H54 (cell line): ENCODE results near the gene PRR5L.

ENCODE experiments used
- DNase-seq: peaks from one replicate; pipeline ENCODE4 v3.0.0; 2011; ENCODE audit warnings: low spot score, mixed read lengths; ENCODE audit not compliant: insufficient read length
- FAIRE-seq: peaks from 3 replicates; lab custom pipeline; 2011; peaks lifted over from hg19 to GRCh38; lab: Jason Lieb, UNC
- POLR2A ChIP-seq: IDR thresholded peaks from 2 replicates; pipeline ENCODE4 v1.6.1; 2011; ENCODE audit warnings: low read depth, mild to moderate bottlenecking, low read length

PRR5L gene

DNA sequence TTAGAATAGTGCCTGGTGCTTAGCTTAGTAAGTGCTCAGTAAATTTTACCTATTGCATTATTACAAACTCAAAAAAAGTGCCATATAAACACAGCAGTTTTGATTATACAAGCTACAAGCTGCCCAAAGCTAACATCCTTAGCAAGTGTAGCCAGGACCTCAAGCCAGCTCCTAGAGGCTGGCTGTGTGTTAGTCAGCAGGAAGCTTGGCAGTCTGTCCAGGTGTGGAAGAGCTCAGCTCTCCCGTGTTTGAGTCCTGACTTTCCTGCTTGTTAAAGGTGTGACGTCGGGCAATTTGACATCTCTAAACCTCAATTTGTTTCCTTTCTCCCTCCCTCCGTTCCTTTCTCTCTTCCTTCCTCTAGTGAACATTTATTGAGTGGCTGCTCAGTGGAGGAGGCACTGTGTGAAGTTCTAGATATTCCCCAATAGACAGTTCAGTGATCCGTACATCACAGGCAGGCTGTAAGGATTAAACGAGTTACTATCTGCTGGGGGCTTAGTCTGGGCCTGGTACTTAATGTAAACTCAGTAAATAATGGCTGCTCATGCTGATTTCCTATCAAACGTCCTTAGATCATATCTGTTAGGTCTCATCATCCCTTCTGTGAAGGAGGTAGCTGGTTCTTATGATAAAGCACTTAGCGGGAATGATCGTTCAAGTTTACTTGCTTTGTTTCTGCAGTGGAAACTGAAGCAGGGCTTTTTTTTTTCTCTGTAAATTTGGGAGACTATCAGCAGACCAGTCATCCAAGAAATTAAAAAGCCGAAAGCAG, 68.7 kb downstream of the PRR5L start:
- no peak for DNase-seq

DNA sequence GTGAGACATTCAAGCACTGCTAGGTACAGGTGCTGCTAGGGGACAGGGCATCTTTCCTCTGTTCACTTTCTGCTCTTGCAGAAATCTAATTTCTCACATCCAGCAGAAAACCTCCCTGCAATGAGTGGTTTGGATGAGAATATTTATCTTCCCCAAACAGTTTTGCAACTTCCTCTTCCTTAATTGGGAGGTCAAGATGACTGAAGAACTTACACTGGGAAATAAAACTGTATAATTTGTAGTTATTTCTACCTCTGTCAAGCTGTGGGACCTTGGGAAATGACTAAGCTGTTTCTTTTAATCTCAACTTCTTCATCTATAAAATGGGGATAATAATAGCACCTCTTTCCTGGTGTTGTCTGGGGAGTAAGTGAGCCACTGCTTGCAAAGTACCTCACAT, 69.8 kb downstream of the PRR5L start:
- FAIRE-seq (no peak), DNase-seq (no peak)
- TF ChIP-seq POLR2A = no peak

More for the DNA sequence above, 68.7 kb downstream of the PRR5L start:
- TF ChIP-seq POLR2A = no peak
- no peak for FAIRE-seq

DNA sequence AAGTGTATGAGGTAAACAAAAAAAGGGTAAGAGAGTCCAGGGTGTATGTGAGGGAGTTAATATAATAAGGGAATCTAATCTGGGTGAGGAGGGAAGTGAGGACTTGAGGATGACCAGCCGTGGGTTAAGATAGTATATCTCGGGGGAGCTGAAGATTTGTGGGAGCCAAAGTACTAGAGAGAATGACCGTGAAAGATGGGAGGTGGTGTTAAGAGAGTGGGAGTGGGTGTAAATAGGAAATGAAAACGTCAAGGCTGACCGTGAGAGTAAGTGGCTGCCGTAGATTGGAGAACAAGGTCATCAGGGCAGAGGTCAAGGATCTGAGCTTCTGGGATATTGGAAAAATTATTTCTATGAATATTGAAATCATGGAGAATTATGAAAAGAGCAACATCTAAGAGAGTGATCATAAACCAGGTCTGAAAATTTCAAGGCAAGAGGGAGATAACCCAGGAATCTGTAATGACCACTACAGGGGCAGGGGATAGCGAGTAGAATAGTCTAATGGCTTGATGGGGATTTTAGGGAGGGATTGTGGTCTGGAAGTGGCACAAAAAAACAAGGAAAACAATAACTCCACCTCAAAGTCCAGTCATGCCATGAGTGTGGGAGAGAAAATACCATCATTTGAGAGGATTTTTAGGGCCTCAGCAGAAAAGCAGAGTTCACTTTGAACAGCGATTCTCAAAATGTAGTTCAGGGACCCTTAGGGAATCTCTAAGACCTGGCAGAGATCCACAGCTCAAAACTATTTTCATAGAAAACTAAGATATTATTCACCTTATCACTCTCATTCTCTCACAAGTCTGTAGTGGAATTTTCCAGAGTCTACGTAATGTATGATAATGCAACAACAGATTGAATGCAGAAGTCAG, 72.0 kb downstream of the PRR5L start:
- no peak for FAIRE-seq
- no peak for TF ChIP-seq POLR2A
- no peak for DNase-seq

DNA sequence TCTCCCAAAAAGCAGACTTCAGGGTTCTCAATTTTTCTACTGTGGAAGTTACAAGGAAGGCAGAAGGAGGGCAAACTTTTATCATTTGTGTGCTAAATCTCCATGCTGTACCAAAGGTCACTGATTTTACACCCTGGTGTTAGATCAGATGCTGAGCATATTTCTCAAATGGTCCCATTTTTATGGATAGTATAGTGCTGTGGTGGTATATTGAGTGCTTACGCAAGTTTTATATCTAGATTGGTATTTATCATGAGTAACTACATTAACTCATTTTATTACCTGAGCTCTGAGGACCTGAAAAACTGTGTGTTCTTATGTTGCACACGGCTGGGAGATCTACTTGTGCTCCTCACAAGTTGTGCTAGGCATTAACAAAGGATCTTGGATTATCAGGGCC, 75.1 kb downstream of the PRR5L start:
- FAIRE-seq (no peak), DNase-seq (no peak)
- no peak for TF ChIP-seq POLR2A

DNA sequence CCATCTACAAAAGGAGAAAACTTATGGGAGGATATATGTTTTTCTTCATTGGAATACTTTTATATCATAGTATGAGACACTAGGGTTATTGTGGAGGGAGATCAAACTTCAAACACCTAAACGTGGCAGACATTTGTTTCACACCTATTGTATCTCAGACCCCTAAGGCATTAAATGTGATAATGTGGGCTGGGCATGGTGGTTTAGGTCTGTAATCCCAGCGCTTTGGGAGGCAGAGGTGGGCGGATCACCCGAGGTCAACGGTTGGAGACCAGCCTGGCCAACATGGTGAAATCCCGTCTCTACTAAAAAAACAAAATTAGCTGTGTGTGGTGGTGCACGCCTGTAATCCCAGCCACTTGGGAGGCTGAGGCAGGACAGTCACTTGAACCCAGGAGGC, 75.5 kb downstream of the PRR5L start:
- FAIRE-seq = no peak
- no peak for TF ChIP-seq POLR2A
- DNase-seq = no peak

DNA sequence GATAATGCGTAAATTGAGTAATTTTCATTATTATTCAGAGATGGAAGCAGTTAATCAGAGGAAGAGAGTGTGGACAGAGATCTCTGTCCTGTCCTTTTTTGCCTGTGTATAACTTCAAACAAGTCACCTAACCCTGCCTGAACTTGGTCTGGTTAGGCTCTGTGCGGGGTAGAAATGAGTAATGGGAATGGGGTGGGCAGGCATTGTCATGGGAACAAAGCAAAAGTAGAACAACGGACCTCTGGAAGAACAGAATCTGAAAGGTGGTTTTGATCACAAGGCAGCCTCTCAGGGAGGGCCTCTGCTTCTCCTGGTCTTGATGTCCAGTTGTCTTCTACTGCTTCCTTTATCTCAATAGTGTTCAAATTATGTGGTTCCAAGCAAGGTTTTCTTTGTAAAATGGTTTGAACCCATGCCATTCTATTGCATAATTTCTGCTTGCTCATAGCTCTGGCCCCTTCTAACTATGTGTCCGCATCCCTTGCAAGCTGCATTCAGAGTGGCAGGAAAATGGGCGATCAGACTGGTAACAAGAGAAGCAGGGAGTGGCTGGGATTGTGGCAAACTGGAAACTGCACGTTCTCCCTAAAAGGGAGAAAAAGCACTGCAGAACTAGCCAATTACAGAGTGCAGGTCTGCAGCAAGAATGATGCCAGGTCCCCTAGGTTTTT, 76.1 kb downstream of the PRR5L start:
- no peak for TF ChIP-seq POLR2A
- FAIRE-seq (peak; percentile 15), DNase-seq (no peak)

DNA sequence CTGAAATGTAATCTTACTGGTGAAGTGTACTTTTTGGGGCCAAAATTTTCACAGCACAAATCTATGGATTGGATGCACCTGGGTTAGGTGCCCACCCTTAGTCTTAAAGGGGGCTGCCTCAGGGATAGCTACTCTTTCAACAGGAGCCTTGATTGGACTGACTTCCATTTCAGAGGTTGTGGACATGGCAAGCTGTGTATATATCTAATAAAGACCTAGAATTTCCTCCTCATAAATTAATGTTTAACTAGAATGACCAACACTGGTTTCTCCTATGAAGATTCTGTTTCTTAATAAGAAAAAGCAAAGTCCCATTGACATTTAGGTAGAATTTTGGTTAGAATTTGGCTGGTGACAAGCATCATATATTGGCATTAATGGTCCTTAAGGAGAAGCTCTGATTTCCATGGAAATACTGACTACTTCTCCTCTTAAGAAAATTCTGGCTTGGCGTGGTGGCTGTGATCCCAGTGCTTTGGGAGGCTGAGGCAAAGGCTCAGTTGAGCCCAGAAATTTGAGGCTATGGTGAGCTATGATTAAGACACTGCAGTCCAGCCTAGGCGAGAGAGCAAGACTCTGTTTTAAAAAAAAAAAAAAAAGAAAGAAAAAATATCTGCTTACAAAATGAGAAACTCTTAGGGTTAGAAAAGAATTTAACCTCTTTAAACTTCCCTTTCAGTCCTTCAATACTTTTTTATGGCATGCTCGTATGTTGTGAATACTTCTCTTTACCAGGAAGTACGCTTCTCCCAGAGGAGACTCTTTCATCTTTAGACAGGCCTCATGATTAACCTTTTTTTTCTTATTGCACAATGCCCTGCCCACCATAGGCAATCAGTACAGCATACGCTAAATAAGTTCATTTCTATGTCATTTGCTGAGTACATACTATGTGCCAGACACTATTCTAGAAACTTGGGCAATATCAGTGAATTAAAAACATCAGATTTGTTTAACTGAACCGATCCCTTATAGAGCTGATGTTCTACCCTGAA, 77.2 kb downstream of the PRR5L start:
- no peak for FAIRE-seq
- DNase-seq = no peak
- no peak for TF ChIP-seq POLR2A

DNA sequence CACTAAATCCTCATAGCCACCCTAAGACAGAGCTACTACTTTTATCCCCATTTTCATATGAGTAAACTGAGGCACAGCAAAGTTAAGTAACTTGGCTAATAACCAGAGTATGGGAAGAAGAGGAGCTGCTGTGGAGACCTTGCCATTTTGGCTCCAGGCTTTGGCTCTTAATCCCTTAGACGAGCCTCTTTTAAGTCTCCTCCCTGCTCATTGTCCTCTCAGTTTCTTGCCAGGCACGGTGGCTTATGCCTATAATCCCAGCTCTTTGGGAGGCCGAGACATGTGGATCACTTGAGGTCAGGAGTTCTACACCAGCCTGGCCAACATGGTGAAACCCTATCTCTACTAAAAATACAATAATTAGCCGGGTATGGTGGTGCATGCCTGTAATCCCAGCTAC, 78.6 kb downstream of the PRR5L start:
- no peak for FAIRE-seq
- no peak for DNase-seq
- TF ChIP-seq POLR2A = no peak

DNA sequence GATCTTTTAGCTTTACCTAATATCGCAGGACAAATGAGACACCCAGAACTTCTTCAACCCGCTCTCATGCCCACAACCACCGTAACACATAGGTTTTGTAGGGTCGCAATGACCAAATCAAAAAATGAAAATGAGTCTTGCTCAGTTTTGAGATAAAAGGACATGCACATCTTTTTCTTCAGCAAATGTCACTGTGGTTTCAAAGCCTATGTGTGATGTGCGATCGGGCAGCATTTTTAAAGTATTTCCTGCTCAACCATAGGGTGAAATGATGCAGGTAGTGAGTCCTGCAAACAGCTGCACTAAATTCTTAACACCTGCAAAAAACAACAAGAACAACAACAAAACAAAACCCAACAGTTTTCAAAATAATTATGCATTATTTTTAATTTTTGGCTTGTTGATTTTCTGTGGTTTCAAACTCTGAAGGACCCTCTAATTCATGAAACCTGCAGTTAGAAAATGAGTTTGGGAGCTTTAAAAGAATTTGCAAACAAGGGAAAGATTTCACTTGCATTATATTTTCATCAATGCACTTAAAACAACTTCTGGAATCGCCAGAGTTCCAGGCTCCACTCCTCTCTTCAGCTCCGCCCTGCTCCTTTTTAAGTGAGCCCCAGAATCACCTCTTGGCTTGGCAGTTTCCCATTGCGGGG, 79.4 kb downstream of the PRR5L start:
- DNase-seq (no peak), FAIRE-seq (no peak)
- no peak for TF ChIP-seq POLR2A

DNA sequence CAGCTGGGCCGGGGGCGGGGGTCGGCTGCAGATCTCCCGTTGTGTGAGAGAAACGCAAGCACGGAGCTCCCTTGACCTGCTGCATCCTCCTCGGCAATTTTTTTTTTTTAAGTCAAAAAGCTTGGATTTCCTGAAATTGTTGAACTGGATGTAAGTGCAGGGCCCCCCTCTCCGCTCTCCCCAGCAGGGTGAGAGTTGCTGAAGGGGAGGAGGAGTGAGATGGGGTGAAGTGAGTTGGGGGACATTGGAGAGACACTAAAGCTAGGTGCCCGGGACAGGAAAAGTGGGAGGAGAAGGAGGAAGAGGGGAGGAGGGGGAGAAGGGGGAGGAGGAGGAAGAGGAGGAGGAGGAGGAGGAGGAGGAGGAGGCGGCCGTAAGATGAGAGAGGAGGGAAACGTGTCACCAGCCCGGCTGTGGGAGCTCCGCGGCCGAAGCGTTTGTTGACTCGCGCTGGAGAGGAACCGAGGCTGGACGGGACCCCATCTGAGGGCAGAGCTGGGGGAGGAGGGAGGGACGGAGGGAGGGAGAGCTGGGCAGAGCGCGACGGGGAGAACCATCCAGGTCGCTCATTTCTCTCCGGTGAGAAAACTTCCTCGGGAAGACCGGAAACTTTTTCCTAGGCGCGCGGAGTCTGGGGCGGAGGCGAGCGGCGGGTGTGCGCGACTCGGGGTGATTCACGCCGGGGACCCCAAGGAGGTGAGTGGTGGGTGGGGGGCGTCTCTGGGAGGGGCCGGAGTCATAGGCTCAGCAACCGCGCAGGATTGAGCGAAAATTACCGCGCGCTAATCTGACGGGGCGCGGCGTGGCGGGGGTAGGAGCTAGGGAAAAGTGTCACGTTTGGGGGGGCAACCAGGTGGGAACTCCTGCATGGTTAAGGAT, 80.2 kb downstream of the PRR5L start:
- FAIRE-seq (no peak), DNase-seq (no peak)
- peak; percentile 74 for TF ChIP-seq POLR2A

DNA sequence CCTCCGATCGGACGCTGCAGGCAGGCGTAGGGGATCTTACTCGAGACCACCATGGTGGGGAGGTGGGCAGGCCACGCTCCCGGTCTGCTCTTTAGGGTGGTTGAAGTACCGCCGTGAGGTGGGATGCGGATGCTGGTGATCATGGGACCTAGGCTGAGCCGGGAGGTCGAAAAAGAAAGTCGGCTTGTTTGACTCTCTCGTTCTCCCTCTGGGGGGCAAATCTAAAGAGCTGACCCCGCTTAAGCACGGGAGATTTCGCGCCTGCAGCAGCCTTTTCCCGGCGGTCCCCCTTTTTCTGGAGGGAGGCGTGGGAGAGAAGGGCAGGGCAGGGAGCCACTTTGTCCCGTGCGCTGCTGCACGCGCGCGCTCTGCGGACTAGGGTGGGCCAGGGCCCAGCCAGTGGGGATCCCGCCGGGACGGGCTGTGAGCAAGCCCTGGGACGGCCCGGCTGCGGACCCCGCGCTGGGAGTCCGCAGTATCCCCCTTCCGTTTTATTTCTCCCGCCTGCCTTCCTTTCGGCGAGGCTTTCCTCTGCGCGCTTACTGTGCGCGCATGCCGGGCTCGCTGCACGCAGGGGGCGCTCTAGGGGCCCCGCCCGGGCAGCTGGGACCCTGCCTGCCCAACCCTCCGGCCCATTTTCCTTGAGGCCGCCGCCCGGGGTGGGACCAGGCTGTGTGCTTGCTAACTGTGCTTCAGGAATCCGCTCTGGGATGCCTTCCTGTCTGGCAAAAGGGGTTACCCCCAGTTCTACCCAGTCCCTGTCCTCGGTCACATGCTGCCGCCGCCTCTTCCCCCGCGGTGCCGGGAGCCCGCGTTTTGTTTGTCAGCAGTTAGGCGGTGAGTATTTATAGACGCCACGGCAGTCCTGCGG, 81.0 kb downstream of the PRR5L start:
- TF ChIP-seq POLR2A = 0 out of 2 replicates have a peak, but pooled peaks have one; percentile 10
- no peak for DNase-seq
- no peak for FAIRE-seq
